ENCODE measurements around the gene GRM3. TPM values are rescaled to one million over a fixed set of nuclear protein-coding genes. Genes with fewer than 3 reads are reported as not detected.

The GRM3 gene
- total and polyA plus RNA-seq, 7 donors: 0.03 TPM; not detected in 6

DNA sequence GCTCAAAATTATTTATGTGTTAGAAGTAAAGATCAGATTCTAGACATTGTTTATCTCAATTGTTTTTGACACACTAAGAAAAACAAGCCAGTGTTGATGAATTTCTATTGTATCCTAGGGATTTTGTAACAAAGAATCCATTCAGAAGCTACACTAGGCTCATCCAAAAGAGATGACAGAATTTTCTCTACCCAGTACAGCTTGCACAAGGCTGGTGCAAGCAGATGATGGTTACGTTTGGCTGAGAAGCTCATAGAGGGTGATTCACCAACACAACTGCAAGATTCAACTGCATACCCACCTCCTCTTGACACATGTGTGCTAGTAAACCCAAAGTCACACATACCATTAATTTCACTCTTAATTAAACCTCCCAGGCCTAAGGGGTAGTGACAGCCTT lies 20.8 kb downstream of the GRM3 start:
- DNase-seq (no peak), ATAC-seq (no peak)
- no peaks in the 10 kb centered on the region for H3K27me3 ChIP-seq (ENCODE audit: insufficient read depth in 3 of 3, low read length in 2 of 3)
- intact Hi-C loops (cut with DNase I): no loop called here
- no peak overlapping the region for H3K4me3 ChIP-seq
- WGBS, 3 donors: 28 to 33% (median 32%) methylated on average over 1 of the region's 1 CpG
- H3K27ac ChIP-seq: no peak overlapping the region
- TF ChIP-seq, protein P1, sequence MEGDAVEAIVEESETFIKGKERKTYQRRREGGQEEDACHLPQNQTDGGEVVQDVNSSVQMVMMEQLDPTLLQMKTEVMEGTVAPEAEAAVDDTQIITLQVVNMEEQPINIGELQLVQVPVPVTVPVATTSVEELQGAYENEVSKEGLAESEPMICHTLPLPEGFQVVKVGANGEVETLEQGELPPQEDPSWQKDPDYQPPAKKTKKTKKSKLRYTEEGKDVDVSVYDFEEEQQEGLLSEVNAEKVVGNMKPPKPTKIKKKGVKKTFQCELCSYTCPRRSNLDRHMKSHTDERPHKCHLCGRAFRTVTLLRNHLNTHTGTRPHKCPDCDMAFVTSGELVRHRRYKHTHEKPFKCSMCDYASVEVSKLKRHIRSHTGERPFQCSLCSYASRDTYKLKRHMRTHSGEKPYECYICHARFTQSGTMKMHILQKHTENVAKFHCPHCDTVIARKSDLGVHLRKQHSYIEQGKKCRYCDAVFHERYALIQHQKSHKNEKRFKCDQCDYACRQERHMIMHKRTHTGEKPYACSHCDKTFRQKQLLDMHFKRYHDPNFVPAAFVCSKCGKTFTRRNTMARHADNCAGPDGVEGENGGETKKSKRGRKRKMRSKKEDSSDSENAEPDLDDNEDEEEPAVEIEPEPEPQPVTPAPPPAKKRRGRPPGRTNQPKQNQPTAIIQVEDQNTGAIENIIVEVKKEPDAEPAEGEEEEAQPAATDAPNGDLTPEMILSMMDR (IDR thresholded peaks at IDR 0.05): no peak
- H3K4me1 ChIP-seq: no peaks in the 10 kb centered on the region
- no peaks in the 10 kb centered on the region for H3K9me3 ChIP-seq
- H3K36me3 ChIP-seq (ENCODE audit: insufficient read depth in 1 of 2, low read depth in 1 of 2): no peaks in the 10 kb centered on the region

DNA sequence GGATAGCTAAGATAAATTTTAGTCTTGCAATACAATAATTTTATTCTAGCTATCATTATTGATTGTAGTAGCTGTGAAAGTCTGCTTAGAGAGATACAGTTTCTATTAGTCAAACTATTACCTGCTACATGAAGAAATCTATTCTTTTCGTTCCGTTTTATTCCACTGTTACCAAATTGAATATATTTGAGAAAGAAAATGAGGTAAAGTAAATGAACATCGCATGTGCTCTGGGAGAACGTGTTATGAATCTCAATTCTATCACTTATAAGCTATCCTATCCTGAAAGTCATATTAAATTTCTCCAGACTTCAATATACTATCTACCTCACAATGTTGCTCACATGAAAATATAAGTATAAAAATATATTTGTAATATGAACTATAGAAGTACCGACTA lies 21.3 kb downstream of the GRM3 start:
- Histone ChIP-seq H3K4me1 (no peaks in the 10 kb centered on the region), H3K27ac (no peak overlapping the region), H3K9me3 (no peaks in the 10 kb centered on the region), H3K27me3 (ENCODE audit: insufficient read depth in 3 of 3, low read length in 2 of 3) (no peaks in the 10 kb centered on the region), H3K36me3 (ENCODE audit: insufficient read depth in 1 of 2, low read depth in 1 of 2) (no peaks in the 10 kb centered on the region), H3K4me3 (no peak overlapping the region)
- ATAC-seq (no peak), DNase-seq (no peak)
- intact Hi-C loops (cut with DNase I): no loop called here
- TF ChIP-seq, protein P1 (IDR thresholded peaks at IDR 0.05): no peak
- WGBS, 3 donors: 84 to 88% (median 86%) methylated on average over 5 of the region's 5 CpGs

DNA sequence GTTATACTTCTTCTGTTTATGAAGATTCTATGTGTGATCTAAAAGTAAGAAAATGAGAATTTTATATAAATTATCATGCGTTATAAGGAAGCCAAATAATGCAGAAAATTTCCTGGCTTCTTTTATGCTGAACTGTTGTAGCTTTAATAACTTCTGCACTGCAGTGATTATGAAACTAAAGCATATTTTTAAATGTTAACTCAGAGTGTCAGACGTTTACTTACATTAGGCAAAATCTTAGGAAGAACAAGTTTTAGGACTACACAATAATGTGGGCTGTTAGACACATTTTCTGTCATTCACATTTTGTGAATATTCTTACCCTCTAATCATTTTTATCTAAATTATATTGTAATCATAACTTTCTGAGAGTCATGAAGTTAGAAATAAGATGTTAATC lies 22.0 kb downstream of the GRM3 start:
- intact Hi-C loops (cut with DNase I): no loop called here
- no peaks in the 10 kb centered on the region for H3K4me1 ChIP-seq
- no peaks in the 10 kb centered on the region for H3K9me3 ChIP-seq
- no peaks in the 10 kb centered on the region for H3K36me3 ChIP-seq (ENCODE audit: insufficient read depth in 1 of 2, low read depth in 1 of 2)
- ATAC-seq (no peak), DNase-seq (no peak)
- no peak overlapping the region for H3K4me3 ChIP-seq
- no peak overlapping the region for H3K27ac ChIP-seq
- 46 to 54% (median 49%) methylated on average over 2 of the region's 2 CpGs for WGBS, 3 donors
- TF ChIP-seq, protein P1 (IDR thresholded peaks at IDR 0.05): no peak
- H3K27me3 ChIP-seq (ENCODE audit: insufficient read depth in 3 of 3, low read length in 2 of 3): no peaks in the 10 kb centered on the region

DNA sequence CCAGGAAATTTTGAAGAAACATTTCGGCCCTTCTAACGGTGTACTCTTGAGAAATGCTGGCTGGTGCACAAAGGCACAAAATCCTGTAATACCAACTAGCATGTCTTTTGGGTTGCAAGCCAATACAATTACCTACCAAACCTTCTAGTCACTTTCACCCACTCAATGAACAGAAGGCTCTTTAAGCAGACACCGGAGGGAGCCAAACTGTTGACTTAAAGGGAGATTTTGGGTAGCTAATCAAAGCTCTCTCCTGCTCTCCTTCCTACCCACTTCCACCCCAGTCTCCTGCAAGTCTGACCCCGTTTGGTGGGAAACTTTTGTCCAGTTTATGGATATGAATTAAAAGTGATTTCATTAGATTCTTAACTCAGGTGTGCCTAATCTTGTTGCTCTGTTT lies 24.0 kb downstream of the GRM3 start:
- H3K36me3 ChIP-seq (ENCODE audit: insufficient read depth in 1 of 2, low read depth in 1 of 2): no peaks in the 10 kb centered on the region
- ATAC-seq: no peak
- no peaks in the 10 kb centered on the region for H3K9me3 ChIP-seq
- WGBS, 3 donors: 32 to 34% (median 33%) methylated on average over 4 of the region's 4 CpGs
- intact Hi-C loops (cut with DNase I): no loop called here
- H3K4me1 ChIP-seq: no peaks in the 10 kb centered on the region
- H3K27me3 ChIP-seq (ENCODE audit: insufficient read depth in 3 of 3, low read length in 2 of 3): no peaks in the 10 kb centered on the region
- no peak overlapping the region for H3K27ac ChIP-seq
- no peak for DNase-seq
- H3K4me3 ChIP-seq: no peak overlapping the region
- TF ChIP-seq, protein P1 (IDR thresholded peaks at IDR 0.05): no peak

DNA sequence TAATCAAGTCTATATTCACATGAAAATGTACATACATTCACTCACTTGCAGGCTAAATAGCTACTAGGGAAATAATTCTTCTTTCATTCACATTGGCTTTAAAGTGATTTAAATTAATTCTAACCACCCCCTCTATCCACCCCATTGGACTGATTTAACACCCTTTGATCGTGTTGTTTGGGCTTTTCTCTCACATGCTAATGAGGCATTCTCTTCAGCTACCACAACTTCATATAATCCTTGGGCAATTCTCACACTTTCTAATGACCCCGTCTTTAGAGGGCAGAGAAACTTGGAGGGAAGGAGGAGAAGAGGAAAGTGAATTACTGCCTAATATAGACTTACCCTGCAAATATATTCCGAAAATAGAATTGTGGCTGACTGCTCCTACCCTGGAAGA lies 24.6 kb downstream of the GRM3 start:
- Histone ChIP-seq H3K27ac (no peak overlapping the region), H3K9me3 (no peaks in the 10 kb centered on the region), H3K4me1 (no peaks in the 10 kb centered on the region), H3K36me3 (ENCODE audit: insufficient read depth in 1 of 2, low read depth in 1 of 2) (no peaks in the 10 kb centered on the region), H3K27me3 (ENCODE audit: insufficient read depth in 3 of 3, low read length in 2 of 3) (no peaks in the 10 kb centered on the region), H3K4me3 (no peak overlapping the region)
- TF ChIP-seq, protein P1 (IDR thresholded peaks at IDR 0.05): no peak
- ATAC-seq (no peak), DNase-seq (no peak)
- 22 to 32% (median 27%) methylated on average over 3 of the region's 3 CpGs for WGBS, 3 donors
- intact Hi-C loops (cut with DNase I): no loop called here
